Dermis blood vessel endothelial cell (primary cell): ENCODE results near the gene WDFY3. TPM values are rescaled to one million over a fixed set of nuclear protein-coding genes. Genes with fewer than 3 reads are reported as not detected.

Experiments
- DNase-seq: peaks from one replicate; pipeline ENCODE4 v3.0.0; 2010
- total RNA-seq: library from RNA; depleted of rRNA; stranded (reverse); fragments of >200 nt; gene quantifications from 2 replicates; pipeline ENCODE4 v1.2.3, GENCODE V29; 2014

The WDFY3 gene
- total RNA-seq, 1 donor from 2014 or later = 103 TPM

DNA sequence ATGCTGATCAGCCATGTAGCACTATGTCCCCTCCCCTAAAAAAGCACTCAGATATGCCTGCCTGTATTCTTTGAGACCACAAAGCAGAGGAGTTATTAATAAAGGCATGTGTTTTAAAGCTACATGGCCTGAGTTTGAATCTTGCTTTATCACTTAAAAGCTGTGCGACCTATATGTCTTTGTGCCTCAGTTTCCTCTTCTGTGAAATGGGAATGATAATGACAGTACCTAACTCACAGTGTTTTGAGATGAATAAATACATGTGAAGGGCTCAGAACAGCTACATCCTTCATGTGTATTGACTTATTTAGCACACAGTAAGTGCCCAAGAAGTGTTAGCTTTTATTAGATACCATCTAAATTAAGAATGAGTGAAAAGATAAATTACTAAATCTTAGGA is 180.0 kb downstream of the WDFY3 start:
- no peak for DNase-seq

DNA sequence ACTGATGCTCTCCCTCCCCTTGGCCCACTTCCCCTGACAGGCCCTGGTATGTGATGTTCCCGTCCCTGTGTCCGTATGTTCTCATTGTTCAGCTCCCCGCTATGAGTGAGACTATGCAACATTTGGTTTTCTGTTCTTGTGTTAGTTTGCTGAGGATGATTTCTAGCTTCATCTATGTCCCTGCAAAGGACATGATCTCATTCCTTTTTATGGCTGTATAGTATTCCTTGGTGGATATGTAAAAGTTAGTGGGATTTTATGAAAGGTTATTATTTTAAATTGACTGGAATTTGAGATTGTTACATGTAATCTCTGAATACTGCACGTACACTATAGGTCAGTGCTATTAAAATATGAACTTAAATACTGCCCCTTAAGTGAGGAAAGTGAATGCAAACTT is 184.0 kb downstream of the WDFY3 start:
- DNase-seq = no peak

- no peak for DNase-seq
Observed at GRCh38 chr4:84780719-84781118, 185.8 kb downstream of the WDFY3 start.

- DNase-seq = no peak
Observed at GRCh38 chr4:84778041-84778440, 188.4 kb downstream of the WDFY3 start.

GRCh38 chr4:84767168-84767567 is 199.3 kb downstream of the WDFY3 start:
- no peak for DNase-seq

DNA sequence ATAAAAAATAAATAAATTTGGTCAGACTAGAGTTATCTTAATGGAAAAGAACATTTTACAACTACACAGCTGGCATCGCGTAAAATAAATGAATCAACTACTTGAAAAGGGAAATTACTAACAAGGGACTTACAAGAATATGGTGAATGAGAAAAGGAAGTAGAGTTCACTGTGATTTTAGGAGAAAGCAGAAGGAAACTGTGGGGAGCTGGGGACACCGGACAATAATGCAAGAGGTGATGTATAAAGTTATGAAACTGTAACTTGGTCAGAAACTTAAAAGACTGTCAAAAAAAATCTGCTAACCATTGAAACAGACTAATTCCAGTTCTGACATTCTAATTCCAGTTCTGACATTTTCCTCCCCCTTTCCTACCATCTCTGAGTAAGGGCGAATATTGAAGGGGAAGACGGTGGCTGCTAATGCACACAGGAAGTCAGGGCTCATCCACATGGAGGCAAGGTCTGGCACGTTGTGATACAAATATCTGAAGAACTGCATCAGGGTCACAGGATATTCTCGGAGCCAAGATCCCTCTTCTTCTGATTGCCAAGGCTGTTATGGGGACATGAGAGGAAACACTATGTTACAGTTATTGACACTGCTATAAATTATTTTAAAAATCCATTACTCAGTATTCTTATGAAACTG is 213.0 kb downstream of the WDFY3 start:
- peak; percentile 17 for DNase-seq

DNA sequence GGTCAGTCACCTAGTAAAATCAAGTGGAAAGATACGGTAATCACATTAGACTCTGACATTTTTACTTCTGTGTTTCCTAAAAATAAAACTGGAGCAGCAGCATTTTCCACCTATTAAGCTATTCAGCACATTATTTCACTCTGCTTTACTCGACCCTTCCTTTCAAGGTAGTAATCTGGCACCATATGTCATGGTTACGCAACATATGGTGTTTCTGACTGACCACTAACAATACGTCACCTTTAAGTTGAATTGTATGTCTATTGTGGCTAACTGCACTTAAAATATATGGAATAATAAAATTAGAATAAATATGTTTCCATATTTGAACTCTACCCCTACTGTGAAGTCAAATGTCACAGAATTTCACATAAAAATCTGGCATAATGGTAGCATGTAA is 214.8 kb downstream of the WDFY3 start:
- no peak for DNase-seq

DNA sequence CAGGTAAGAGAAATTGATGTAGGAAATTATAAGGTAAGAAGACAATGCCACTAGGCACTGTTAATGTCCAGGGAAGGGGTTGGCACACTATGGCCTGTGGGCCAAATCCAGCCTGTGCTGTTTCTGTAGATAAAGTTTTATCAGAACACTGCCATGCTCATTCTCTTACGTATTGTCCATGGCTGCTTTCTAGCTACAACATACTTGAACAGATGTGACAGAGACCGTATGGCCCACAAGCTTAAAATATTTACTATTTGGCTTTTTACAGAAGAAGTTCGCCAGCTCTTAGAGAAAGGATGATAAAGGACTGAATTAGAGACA is 215.6 kb downstream of the WDFY3 start:
- DNase-seq = no peak

- DNase-seq = peak; percentile 72
Observed at GRCh38 chr4:84750260-84750959, 216.1 kb downstream of the WDFY3 start.

- DNase-seq = no peak
Observed at GRCh38 chr4:84740057-84740456, 226.4 kb downstream of the WDFY3 start.

DNA sequence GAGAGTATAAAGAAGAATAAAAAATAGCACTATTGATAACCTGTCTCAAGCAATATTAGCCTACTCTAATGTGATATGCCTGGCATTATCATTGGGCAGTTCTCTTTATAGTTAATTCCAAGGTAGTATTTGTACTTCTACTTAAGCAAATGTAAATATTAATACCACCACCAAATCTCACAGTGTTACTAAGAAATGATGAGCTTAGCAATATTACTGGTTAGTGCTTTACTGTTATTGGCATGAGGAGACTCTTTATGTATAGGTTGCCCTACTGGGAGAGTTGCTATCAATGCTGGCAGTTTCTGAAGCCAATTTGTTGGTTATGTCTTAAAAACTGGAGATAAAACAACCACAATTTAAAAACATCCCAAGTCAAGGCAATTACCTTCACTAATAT is 227.9 kb downstream of the WDFY3 start:
- no peak for DNase-seq

- no peak for DNase-seq
Observed at GRCh38 chr4:84737656-84738055, 228.8 kb downstream of the WDFY3 start.

DNA sequence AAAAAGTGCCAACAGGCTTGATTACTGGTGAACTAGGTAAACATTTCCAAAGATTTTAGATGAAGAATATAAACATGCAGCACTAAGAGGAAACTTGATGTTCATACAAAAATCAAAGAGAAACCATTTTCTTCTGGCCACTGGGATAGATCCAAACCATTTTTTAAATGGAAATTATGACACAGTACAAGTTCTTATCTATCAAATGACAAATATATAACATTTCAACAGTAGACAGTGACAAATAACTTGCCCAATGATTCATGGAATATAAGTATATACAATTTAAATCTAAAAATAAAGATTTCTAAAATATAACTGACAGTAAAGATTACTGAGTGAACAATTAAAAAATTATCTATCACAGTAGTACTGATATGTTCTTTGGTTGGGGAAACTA is 232.5 kb downstream of the WDFY3 start:
- no peak for DNase-seq

DNA sequence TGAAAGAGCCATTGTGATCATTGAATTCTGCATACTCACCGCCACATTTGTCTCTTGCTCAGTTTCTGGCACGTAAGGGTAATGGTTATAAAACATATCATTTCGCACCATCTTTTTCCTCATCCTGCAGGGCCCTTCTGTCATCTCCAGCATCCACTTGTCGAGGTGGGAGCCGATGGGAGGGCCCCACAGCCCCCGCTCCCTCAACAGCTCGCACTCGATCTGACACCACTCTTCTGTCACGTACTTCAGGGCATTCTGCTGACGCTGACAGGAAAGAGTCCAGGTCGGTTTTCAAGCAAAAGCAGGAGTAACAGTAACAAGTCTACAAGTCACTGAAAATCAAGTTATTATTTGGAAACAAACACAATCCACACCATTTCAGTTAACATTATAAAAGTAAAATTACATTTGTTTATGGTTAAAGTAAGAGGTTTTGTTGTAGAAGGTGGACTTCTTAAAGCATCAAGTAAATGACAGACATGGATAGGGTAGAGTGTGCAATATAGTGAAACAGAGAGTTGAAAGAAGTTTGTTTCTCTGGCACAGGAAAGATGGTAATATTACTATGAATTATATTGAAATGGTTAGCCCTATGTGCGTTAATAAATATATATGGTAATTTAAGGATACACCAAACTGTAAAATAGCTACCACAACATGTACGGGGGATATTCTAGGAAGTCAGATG is 233.0 kb downstream of the WDFY3 start:
- DNase-seq = no peak

DNA sequence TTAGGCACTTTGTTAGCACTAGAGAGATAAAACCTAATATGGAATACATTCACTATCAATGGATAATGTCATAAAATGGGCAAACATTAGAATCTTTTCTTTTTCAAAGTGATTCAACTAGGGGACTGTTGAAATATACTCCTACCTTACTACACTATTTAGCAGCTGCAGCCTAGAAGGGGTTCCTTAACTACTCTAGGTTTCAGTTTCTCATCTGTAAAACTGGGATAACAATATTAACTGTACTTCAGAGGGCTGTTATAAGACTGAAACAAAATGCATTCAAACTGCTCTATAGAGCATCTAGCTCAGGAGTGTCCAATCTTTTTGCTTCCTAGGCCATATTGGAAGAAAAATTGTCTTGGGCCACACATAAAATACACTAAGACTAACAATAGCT is 236.1 kb downstream of the WDFY3 start:
- DNase-seq = no peak

DNA sequence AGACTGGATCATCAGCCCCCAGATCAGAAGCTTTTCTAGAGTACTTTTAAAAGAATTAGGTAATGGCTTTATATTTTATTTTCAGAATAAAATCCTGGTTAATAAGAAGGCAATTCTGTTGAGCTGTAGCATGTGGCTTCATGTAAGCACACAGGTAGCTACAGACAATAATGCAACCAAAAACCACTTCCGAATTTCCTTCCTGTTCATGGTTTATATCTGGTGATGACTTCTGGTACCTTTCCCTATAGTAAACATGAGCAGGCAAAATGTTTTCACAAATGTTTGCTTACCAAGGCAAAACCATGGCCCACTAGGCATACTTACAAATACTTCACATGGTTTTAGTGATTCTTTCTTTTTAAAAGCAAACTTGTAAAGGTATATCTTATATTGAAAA is 239.0 kb downstream of the WDFY3 start:
- DNase-seq = no peak

- no peak for DNase-seq
Observed at GRCh38 chr4:84726356-84726755, 240.1 kb downstream of the WDFY3 start.

DNA sequence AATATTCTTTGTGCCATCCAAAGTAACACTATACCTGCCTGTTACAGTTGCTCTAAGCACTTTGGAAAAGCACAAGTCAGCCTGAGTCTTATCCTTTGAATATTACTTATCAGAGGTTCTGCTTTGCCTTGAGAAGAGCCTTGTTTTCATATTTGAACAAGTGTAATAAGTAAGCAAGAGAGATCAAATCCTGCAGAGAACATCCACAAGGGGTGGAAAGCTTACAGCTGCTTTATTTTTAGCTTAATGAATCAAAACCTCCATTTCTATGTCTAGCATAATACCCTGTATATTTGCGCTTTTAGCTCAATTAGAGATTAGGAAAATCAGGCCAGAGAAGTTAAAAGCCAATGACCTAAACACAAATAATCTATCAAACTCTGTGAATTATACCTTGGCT is 243.8 kb downstream of the WDFY3 start:
- DNase-seq = no peak

DNA sequence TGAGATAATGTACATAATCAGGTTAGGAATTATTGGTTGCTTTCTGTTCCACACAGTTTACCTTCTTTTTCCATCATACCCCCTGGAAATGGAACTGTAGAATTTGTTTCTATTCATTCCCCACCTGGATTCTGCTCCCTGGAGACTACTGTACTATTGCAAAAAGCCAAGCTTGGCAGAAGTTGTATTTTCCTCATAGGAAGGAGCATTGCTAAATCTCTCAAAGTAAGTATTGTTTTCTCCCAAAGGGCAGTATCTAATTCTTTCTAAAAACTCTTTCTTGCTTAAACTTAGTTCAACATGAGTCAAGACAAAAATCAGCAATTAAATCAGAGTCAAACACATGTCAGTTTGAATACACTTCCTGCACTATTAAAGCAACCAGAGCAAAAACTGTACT is 247.4 kb downstream of the WDFY3 start:
- no peak for DNase-seq

- DNase-seq = no peak
Observed at GRCh38 chr4:84718699-84719098, 247.8 kb downstream of the WDFY3 start.

- DNase-seq = peak; percentile 45
Observed at GRCh38 chr4:84710548-84710947, 255.9 kb downstream of the WDFY3 start.

DNA sequence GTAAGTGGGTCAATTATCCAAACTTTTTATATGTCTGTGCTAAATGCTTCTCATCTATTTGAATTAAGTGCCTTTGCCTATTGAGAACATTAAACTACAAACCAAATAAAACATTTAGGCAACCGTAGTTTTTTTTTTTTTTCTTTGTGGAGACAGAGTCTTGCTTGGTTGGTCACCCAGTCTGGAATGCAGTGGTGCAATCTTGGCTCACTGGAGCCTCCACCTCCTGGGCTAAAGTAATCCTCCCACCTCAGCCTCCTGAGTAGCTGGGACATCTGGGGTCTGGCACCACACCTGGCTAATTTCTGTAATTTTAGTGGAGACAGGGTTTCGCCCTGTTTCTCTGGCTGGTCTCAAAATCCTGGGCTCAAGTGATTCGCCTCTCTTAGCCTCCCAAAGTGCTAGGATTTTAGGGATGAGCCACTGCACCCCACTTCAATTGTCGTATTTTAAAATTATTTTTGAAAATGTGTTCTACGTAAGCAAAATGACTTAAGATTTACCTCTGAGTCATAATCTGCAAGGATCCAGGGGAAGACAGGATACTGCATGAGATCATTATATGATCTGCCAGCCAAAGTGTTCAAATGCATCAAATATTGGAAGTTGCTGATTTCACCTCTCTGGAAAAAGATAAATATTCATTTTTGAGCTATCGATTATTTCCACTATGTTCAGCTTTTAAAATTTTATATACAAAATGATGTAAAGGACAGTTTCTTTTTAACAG is 257.9 kb downstream of the WDFY3 start:
- DNase-seq = peak; percentile 28

- DNase-seq = no peak
Observed at GRCh38 chr4:84706286-84706685, 260.2 kb downstream of the WDFY3 start.
